ENCODE measurements around the gene DYNLL1.
"Not testable (repeated sequence)": the region's sequence is repeated elsewhere in the genome, so short reads cannot be mapped to it uniquely, and the experiment has no call there.

GRCh38 chr12:120487552-120487951 is 8.4 kb upstream of the DYNLL1 start:
- not testable (repeated sequence) for TF ChIP-seq CTCF, POLR2A, POLR2AphosphoS5 (IDR thresholded peaks at IDR 0.05)
